ENCODE measurements around the gene BCL11A.

The BCL11A gene

GRCh38 chr2:60553495-60554073, at the start of gene BCL11A:
Gene BCL11A (minus strand): TSS chr2:60553654. CDS start chr2:60553270, 384 bp downstream.
- DNase-seq (ENCODE audit: low read depth) = no peak

- DNase-seq (ENCODE audit: low read depth) = no peak
Measured at GRCh38 chr2:60602828-60603532, 49.5 kb upstream of the BCL11A start.

GRCh38 chr2:60602388-60602787, 48.9 kb upstream of the BCL11A start:
- no peak for DNase-seq (ENCODE audit: low read depth)

DNA sequence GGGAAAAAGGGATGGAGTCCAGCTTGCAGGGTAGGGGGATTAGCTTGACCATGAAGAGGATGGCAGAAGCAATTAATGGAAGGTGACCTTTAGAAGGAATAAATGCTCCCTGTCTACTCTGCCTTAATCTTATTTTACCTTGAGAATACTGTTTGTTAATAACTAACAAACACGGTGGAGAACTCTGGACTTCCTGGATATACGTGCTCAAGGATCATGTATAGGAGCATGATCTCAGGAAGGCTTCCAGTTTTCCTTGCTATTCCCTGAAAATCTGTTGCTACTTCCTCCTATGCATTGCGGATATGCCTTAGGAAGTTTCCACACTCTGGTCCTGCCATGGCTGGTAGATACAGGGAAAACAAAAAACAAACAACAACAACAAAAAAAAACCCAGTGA, 44.8 kb upstream of the BCL11A start:
- DNase-seq (ENCODE audit: low read depth) = no peak

- no peak for DNase-seq (ENCODE audit: low read depth)
Measured at GRCh38 chr2:60597346-60597745, 43.9 kb upstream of the BCL11A start.

GRCh38 chr2:60596411-60596810, 43.0 kb upstream of the BCL11A start:
- no peak for DNase-seq (ENCODE audit: low read depth)

DNA sequence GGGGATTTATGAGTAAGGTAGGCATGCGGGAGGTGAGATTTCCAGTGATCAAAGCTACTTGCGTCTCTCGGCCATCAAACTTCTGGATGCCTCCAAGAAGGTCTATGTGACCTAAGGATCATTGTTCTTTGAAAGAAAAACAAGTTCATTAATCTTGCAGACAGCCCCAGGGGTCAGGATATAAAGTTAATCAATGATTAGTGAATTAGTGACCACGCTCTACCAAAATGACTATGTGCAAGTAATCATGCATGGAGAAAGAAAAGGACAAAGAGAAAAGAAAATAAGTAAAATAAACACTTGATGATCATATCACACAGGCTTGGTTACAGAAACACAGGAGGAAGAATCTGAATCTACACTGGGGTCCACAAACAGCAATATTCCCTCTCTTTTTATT, 42.5 kb upstream of the BCL11A start:
- no peak for DNase-seq (ENCODE audit: low read depth)

GRCh38 chr2:60589104-60589503, 35.6 kb upstream of the BCL11A start:
- DNase-seq (ENCODE audit: low read depth) = no peak

- DNase-seq (ENCODE audit: low read depth) = no peak
Measured at GRCh38 chr2:60586081-60586480, 32.6 kb upstream of the BCL11A start.

DNA sequence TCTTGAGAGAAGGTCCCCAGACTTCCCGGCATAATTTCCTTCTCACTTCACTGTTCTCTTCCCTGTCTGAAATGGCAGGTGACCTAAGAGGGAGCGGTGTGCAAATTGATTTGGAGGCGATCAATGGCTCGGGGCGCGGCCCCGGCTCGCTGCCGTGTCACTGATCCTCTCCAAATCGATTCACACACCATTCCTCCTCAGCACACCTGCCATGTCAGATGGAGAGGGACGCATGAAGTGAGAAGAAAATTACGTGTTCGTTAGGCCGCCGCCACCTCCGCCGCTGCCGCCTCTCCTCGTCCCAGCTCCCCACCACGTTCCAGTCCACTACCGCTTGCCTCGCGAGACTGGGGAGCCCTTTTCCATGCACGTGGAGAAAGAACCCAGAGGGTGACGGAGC, 31.8 kb upstream of the BCL11A start:
- DNase-seq (ENCODE audit: low read depth) = no peak

GRCh38 chr2:60583604-60584003, 30.1 kb upstream of the BCL11A start:
- no peak for DNase-seq (ENCODE audit: low read depth)

GRCh38 chr2:60581433-60582282, 28.2 kb upstream of the BCL11A start:
- peak; percentile 73 for DNase-seq (ENCODE audit: low read depth)

GRCh38 chr2:60577682-60578283, 24.3 kb upstream of the BCL11A start:
- DNase-seq (ENCODE audit: low read depth) = no peak

DNA sequence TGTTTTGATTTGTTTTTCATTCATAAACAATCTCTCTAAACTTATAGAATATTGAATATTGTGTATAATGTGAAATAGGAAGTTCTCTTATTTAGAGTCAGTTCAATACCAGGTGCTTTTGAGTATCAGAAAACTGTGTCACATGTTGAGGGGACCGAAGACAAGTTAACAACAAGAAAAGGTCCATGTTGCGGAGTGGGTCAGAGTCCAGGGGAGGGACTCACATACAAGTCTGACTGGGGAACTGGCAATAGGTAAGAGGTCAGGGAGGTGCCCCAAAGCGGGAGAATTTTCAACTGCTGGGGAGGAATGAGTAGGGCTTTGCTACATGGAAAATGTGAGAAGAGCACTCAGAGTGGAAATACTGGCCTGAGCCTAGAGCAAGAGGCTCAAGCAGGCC, 19.8 kb upstream of the BCL11A start:
- no peak for DNase-seq (ENCODE audit: low read depth)

DNA sequence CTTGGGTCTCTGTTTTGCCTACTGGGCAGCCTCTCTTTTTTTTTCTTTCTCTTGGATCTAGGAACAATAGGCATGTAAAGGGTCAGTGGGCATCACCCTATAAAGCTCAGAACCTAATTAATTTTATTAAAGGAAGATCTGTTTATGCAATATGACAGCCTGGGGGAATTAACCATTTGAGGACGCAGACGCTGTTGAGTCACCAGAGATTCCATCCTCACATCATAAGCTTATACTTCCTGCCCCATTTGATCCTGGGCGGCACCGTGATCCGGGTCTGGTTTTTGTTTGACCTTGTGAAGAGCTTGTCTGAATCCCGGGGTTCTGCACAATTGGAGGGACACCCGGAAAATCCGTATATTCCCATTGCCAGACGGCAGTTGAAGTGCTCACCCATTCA, 16.8 kb upstream of the BCL11A start:
- DNase-seq (ENCODE audit: low read depth) = no peak

- DNase-seq (ENCODE audit: low read depth) = no peak
Measured at GRCh38 chr2:60569680-60570111, 16.2 kb upstream of the BCL11A start.

- DNase-seq (ENCODE audit: low read depth) = no peak
Measured at GRCh38 chr2:60567919-60568768, 14.7 kb upstream of the BCL11A start.

- no peak for DNase-seq (ENCODE audit: low read depth)
Measured at GRCh38 chr2:60567096-60567495, 13.6 kb upstream of the BCL11A start.

GRCh38 chr2:60565472-60565871, 12.0 kb upstream of the BCL11A start:
- no peak for DNase-seq (ENCODE audit: low read depth)

DNA sequence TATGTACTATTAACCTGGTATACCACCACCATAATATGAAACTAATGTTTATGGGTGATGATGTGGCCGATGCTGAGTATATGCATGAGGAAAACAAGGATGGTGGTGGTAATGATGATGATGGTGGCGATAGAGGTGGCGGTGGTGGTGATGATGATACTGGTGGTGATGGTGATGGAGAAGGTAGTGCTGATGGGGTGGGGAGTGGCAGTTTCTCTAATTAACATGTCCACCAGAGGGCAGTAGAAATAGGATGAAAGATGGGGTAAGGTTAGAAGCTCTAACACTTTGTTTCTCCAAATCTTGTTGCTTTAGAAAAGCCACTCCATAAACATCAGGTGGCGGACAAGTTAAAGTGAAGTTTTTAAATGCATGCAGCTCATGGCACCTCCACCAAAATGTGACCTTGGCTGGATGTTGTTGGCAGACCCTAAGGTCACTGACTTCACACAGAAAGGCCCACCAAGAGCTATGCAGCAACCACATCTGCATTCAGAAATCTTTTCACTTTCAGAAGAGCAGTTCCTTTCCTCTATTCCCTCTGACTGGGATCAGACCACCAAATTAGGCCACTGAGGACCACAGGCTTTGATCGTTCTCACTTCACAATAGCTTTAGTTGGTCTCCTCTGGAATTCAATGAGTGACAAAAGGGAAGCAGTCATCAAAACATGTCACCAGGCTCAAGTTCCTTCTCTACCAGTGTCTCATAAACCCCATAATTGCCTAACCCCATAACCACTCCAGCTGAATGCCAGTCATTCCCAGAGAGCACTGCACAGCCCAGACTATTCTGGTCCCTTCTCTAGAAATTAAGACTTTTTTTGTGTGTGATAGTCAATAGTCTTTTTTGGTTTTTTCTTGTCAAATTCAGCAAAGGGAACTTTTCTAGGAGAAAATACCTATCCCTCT, 7.5 kb upstream of the BCL11A start:
- DNase-seq (ENCODE audit: low read depth) = no peak

GRCh38 chr2:60559880-60560279, 6.4 kb upstream of the BCL11A start:
- DNase-seq (ENCODE audit: low read depth) = no peak

Data from activated T-cell treated with anti-CD3 and anti-CD28 coated beads for 48 hours (primary cell).